ENCODE measurements around the gene PHLDB2. TPM values are rescaled to one million over a fixed set of nuclear protein-coding genes. Genes with fewer than 3 reads are reported as not detected.

Gene PHLDB2
- total RNA-seq, 1 donor from 2014 or later = 2.5 TPM

GRCh38 chr3:111965484-111965883, 106.4 kb downstream of the PHLDB2 start:
- ChIA-PET POLR2A (no interaction called here), CTCF (interaction anchor here (0.9 to 8.0 kb wide), 5 partner anchors 11 to 387 kb away, joined by 3 to 263 read pairs (median 3); partner anchors contain the start of gene PHLDB2)
- DNase-seq (no peak), ATAC-seq (ENCODE audit: low read depth) (no peak)
- no peaks in the 10 kb centered on the region for H3K27me3 Mint-ChIP-seq
- TF ChIP-seq CTCF (IDR thresholded peaks at IDR 0.05) = no peak
- intact Hi-C loops (cut with micrococcal nuclease) = no loop called here
- H3K4me1 Mint-ChIP-seq = peaks cover 5% of the 10 kb centered on the region
- H3K36me3 Mint-ChIP-seq (ENCODE audit: low read depth) = no peaks in the 10 kb centered on the region
- H3K4me3 Mint-ChIP-seq = no peak overlapping the region
- H3K9me3 Mint-ChIP-seq = no peaks in the 10 kb centered on the region
- H3K27ac Mint-ChIP-seq = no peak overlapping the region

GRCh38 chr3:111967068-111967467, 108.0 kb downstream of the PHLDB2 start:
- H3K9me3 Mint-ChIP-seq = no peaks in the 10 kb centered on the region
- H3K36me3 Mint-ChIP-seq (ENCODE audit: low read depth) = no peaks in the 10 kb centered on the region
- no peak overlapping the region for H3K27ac Mint-ChIP-seq
- H3K4me3 Mint-ChIP-seq = no peak overlapping the region
- H3K4me1 Mint-ChIP-seq = peaks cover 5% of the 10 kb centered on the region
- TF ChIP-seq CTCF (IDR thresholded peaks at IDR 0.05) = no peak
- H3K27me3 Mint-ChIP-seq = no peaks in the 10 kb centered on the region
- DNase-seq (no peak), ATAC-seq (ENCODE audit: low read depth) (no peak)
- CTCF ChIA-PET = interaction anchor here (0.8 to 8.0 kb wide), 16 partner anchors 11 to 389 kb away, joined by 3 to 263 read pairs (median 6); partner anchors contain the start of genes ABHD10 and PHLDB2
- intact Hi-C loops (cut with micrococcal nuclease) = loop anchor here (1.0 to 2.0 kb wide), 5 partner anchors 46 to 389 kb away; no protein-coding TSS in a partner anchor
- POLR2A ChIA-PET = interaction anchor here (0.7 to 1.4 kb wide), 2 partner anchors 12 to 22 kb away, joined by 4 to 9 read pairs; partner anchors contain the start of gene ABHD10

GRCh38 chr3:111967651-111968274, 108.7 kb downstream of the PHLDB2 start:
- Mint-ChIP-seq H3K27ac (no peak overlapping the region), H3K4me1 (peaks cover 5% of the 10 kb centered on the region), H3K9me3 (no peaks in the 10 kb centered on the region), H3K4me3 (peak overlapping the region; percentile 4), H3K27me3 (no peaks in the 10 kb centered on the region), H3K36me3 (ENCODE audit: low read depth) (no peaks in the 10 kb centered on the region)
- ATAC-seq (ENCODE audit: low read depth) (peak; percentile 90), DNase-seq (peak; percentile 39)
- CTCF ChIA-PET = interaction anchor here (0.8 to 8.0 kb wide), 19 partner anchors 11 to 389 kb away, joined by 3 to 263 read pairs (median 5); partner anchors contain the start of genes ABHD10 and PHLDB2
- peak; percentile 97 for TF ChIP-seq CTCF (IDR thresholded peaks at IDR 0.05)
- intact Hi-C loops (cut with micrococcal nuclease) = loop anchor here (1.0 to 2.0 kb wide), 5 partner anchors 46 to 389 kb away; no protein-coding TSS in a partner anchor
- POLR2A ChIA-PET = interaction anchor here (0.7 to 1.4 kb wide), 2 partner anchors 11 to 22 kb away, joined by 4 to 9 read pairs; partner anchors contain the start of gene ABHD10

GRCh38 chr3:111968319-111969054, 109.4 kb downstream of the PHLDB2 start:
- H3K27ac Mint-ChIP-seq = no peak overlapping the region
- DNase-seq (no peak), ATAC-seq (ENCODE audit: low read depth) (no peak)
- H3K4me3 Mint-ChIP-seq = no peak overlapping the region
- TF ChIP-seq CTCF (IDR thresholded peaks at IDR 0.05) = no peak
- H3K4me1 Mint-ChIP-seq = peaks cover 5% of the 10 kb centered on the region
- ChIA-PET POLR2A (interaction anchor here (1.4 kb wide), 1 partner anchor 10 kb away, joined by 9 read pairs; the partner anchor contains the start of gene ABHD10), CTCF (interaction anchor here (0.8 to 8.0 kb wide), 17 partner anchors 10 to 390 kb away, joined by 3 to 263 read pairs (median 5); partner anchors contain the start of genes ABHD10 and PHLDB2)
- intact Hi-C loops (cut with micrococcal nuclease) = no loop called here
- H3K9me3 Mint-ChIP-seq = no peaks in the 10 kb centered on the region
- H3K27me3 Mint-ChIP-seq = no peaks in the 10 kb centered on the region
- H3K36me3 Mint-ChIP-seq (ENCODE audit: low read depth) = no peaks in the 10 kb centered on the region
